GM12801 (cell line): ENCODE results near the gene SRPK1.

Experiments
- CTCF ChIP-seq: IDR thresholded peaks from one replicate; pipeline ENCODE4 v1.5.1; 2011; ENCODE audit warnings: control low read depth; ENCODE audit not compliant: insufficient read length; ENCODE audit errors: extremely low read depth

SRPK1 gene

DNA sequence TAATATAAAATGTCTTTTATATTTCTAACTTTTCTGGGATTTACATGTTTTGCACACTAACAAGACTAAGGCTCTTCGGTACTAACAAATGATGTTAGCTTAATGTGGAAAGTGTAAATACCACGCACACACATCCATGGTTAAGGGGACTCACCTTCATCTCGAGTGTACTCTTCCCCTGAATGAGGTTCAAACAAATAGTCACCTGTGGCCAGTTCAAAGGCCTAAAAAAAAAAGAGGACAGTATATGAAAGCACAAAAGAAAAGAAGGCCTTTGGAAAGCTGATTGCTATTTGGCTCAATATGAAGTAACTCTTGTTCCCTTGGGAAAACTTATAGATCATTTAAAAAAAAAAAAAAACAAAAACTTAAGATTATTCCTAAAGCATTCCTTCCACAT is 78.5 kb downstream of the SRPK1 start:
- no peak for TF ChIP-seq CTCF

- no peak for TF ChIP-seq CTCF
These were observed 81.9 kb downstream of the SRPK1 start for GRCh38 chr6:35839019-35839418.

- no peak for TF ChIP-seq CTCF
These were observed 87.4 kb downstream of the SRPK1 start for GRCh38 chr6:35833536-35833935.

- TF ChIP-seq CTCF, result no peak
These were observed 89.5 kb downstream of the SRPK1 start for GRCh38 chr6:35831257-35832007.

DNA sequence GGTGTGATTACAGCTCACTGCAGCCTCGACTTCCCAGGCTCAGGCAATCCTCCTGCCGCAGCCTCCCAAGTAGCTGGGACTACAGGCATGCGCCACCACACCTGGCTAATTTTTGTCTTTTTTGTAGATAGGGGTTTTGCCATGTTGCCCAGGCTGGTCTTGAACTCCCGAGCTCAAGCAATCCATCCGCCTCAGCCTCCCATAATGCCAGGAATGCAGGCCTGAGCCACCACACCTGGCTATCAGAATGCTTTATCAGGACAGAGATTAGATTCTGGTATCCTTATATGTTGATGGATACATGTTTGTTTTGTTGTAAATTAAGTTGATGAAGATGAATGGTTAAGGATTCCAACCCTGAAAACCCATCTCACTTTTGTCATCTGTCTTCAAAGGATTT is 91.6 kb downstream of the SRPK1 start:
- TF ChIP-seq CTCF, result no peak

DNA sequence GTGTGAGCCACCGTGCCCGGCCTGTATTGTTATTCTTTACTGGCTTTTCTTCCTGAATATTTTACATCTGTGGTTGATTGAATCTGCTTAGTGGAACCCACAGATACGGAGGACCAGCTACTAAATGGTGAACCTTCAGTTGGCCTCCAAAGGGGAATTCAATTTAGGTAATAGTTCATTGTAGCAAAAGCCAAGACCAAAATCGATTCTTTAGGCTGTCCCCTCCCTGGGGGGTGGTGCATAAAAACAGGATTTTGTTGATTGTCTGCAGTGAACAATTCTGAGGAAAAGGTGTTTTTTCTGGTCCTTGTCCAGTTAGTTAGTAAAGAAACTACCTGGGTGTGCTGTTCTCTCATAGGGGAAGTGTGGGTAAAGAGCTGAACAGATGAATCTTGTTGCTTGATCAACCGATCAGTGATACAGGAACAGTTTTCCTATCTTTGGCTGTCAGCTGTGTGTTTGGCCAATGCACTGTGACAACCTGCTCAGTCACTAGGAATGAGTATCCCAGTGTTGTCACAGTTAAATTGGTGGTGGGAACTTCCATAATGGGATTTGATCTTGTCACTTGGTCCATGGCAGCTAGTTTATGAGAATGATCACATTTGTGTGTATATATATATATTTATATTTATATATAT is 96.2 kb downstream of the SRPK1 start:
- no peak for TF ChIP-seq CTCF

DNA sequence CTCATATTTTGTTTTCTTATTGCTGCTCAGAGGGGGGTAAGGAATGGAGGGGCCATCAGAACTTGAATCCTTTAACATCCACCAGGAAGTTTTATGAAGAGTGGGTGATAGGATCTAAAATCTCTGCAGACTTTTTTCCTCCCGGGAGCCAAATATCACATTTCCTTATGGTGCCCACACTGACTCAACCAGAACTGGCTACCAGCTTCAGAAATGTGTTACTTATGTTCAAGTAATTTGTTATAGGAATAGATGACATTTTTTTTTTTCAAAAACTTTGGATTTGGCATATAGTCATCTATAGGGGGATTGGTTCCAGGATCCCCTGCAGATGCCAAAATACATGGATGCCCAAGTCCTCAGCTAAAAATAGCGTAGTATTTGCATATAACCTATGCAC is 97.3 kb downstream of the SRPK1 start:
- no peak for TF ChIP-seq CTCF
